Activated T-cell treated with anti-CD3 and anti-CD28 coated beads for 4 hours (primary cell): ENCODE measurements around the gene RSPH6A.
"Not testable (repeated sequence)": the region's sequence is repeated elsewhere in the genome, so short reads cannot be mapped to it uniquely, and the experiment has no call there.

Source experiments
- DNase-seq: peaks from one replicate; pipeline ENCODE4 v3.0.0-alpha.2; 2020

The RSPH6A gene

GRCh38 chr19:45799541-45799940, 15.6 kb downstream of the RSPH6A start:
- not testable (repeated sequence) for DNase-seq

GRCh38 chr19:45798995-45799517, 16.1 kb downstream of the RSPH6A start:
- DNase-seq = peak; percentile 56

GRCh38 chr19:45794627-45795026, 20.5 kb downstream of the RSPH6A start:
- DNase-seq = no peak

- no peak for DNase-seq
Measured at GRCh38 chr19:45793876-45794275, 21.2 kb downstream of the RSPH6A start.

- DNase-seq = no peak
Measured at GRCh38 chr19:45793178-45793564, 21.9 kb downstream of the RSPH6A start.

- peak; percentile 99 for DNase-seq
Measured at GRCh38 chr19:45792470-45793177, 22.5 kb downstream of the RSPH6A start, which contains the start of gene DMWD. DMWD (minus strand) TSS chr19:45792845; CDS start chr19:45792756, 89 bp downstream.

- DNase-seq = no peak
Measured at GRCh38 chr19:45791744-45792469, 23.2 kb downstream of the RSPH6A start.

GRCh38 chr19:45790942-45791341, 24.2 kb downstream of the RSPH6A start:
- DNase-seq = no peak

- no peak for DNase-seq
Measured at GRCh38 chr19:45789035-45789786, 25.9 kb downstream of the RSPH6A start.

- no peak for DNase-seq
Measured at GRCh38 chr19:45786533-45786894, 28.6 kb downstream of the RSPH6A start.

- no peak for DNase-seq
Measured at GRCh38 chr19:45785781-45786532, 29.2 kb downstream of the RSPH6A start.

- DNase-seq = no peak
Measured at GRCh38 chr19:45785097-45785496, 30.0 kb downstream of the RSPH6A start.

- no peak for DNase-seq
Measured at GRCh38 chr19:45784096-45784495, 31.0 kb downstream of the RSPH6A start.

GRCh38 chr19:45782820-45783785, 32.0 kb downstream of the RSPH6A start:
- DNase-seq = no peak

- no peak for DNase-seq
Measured at GRCh38 chr19:45782162-45782691, 32.9 kb downstream of the RSPH6A start, which contains the start of gene DMPK. DMPK (minus strand) TSS chr19:45782490; CDS start chr19:45782352, 138 bp downstream.

- DNase-seq = no peak
Measured at GRCh38 chr19:45781214-45782161, 33.6 kb downstream of the RSPH6A start.

- DNase-seq = no peak
Measured at GRCh38 chr19:45780448-45781213, 34.5 kb downstream of the RSPH6A start.

GRCh38 chr19:45780146-45780447, 35.0 kb downstream of the RSPH6A start:
- DNase-seq = no peak
